Activated B cell treated with CpG ODN at 0.5 μM for 24 hours (primary cell): ENCODE data around the gene SLC6A11. TPM values are rescaled to one million over a fixed set of nuclear protein-coding genes. Genes with fewer than 3 reads are reported as not detected.

ENCODE experiments used
- ATAC-seq: fragments of 200-7000 bp; cut with Tn5 transposase; one replicate; pipeline ENCODE4 v1.10.0; 2021; ENCODE audit warnings: low read depth, mild to moderate bottlenecking, moderate library complexity
- CTCF ChIA-PET: fragments of 350-600 bp; sonication (Branson Sonifier 250); formaldehyde crosslinking; loops from one replicate; lab custom pipeline; 2021; ENCODE audit warnings: antibody characterized with exemption; lab: Charles Lee
- POLR2A ChIA-PET: fragments of 350-600 bp; sonication (Branson Sonifier 250); formaldehyde crosslinking; loops from one replicate; lab custom pipeline; 2021; ENCODE audit warnings: antibody characterized with exemption; lab: Charles Lee
- DNase-seq: peaks from one replicate; pipeline ENCODE4 v3.0.0; 2022
- H3K27ac Mint-ChIP-seq: one replicate; pipeline ENCODE4 v1.8.0; 2020; ENCODE audit warnings: mixed read lengths
- H3K27me3 Mint-ChIP-seq: one replicate; pipeline ENCODE4 v1.8.0; 2021; ENCODE audit warnings: mixed read lengths
- H3K36me3 Mint-ChIP-seq: one replicate; pipeline ENCODE4 v1.8.0; 2021; ENCODE audit warnings: low read depth, mixed read lengths
- H3K4me1 Mint-ChIP-seq: one replicate; pipeline ENCODE4 v1.8.0; 2021; ENCODE audit warnings: mixed read lengths
- H3K4me3 Mint-ChIP-seq: one replicate; pipeline ENCODE4 v1.8.0; 2020; ENCODE audit warnings: mild to moderate bottlenecking, mixed read lengths
- H3K9me3 Mint-ChIP-seq: one replicate; pipeline ENCODE4 v1.8.0; 2020; ENCODE audit warnings: mixed read lengths
- intact Hi-C: fragments of 100-400 bp; cut with micrococcal nuclease; formaldehyde crosslinking; loops from one replicate; pipeline ENCODE4 v1.15.1; 2024
- total RNA-seq: library from RNA; stranded (reverse); gene quantifications from 2 replicates; pipeline ENCODE4 v1.2.3, GENCODE V29; 2022
- TF ChIP-seq, protein P1 (sequence below): fragments of 200-600 bp; IDR thresholded peaks from one replicate; pipeline ENCODE4 v1.8.0; 2022; ENCODE audit warnings: antibody characterized with exemption, mild to moderate bottlenecking

Gene SLC6A11
- total RNA-seq, 1 donor from 2014 or later: not detected

DNA sequence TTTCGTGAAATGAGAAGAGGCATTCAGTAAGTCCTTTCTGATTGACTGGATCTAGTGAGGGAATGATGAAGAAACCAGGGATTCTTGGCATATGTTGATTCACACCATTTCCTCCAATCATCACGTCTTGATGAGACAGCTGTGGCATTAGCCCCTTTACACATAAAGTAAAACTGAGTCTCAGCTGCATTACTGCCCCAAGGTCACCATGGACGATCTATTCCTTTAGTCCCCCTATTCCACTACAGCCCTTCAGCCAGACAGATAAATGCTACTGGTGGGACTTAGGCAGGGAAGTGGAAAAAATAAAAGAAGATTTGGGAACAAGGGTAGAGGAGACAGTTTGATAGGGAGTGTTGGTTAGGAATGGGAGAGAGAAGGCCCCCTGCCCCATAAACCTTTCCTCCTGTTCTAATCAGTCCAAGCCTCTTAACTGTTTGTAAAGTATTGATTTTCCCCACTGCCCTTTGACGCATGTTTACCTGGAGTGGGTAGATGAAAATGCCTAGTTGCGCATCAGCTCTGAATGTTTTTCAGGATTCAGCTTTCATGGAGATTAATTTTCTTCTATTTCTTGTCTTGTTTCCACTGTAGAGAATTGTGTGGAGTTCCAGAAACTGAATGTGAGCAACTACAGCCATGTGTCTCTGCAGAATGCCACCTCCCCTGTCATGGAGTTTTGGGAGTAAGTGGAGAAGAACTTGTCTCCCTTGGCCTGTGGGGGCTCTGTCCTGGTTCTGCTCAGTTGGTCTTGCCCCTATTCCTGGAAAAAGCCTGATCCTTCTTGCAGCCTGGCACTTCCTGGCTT lies 6.9 kb downstream of the SLC6A11 start:
- intact Hi-C loops: no loop called here
- TF ChIP-seq, protein P1, sequence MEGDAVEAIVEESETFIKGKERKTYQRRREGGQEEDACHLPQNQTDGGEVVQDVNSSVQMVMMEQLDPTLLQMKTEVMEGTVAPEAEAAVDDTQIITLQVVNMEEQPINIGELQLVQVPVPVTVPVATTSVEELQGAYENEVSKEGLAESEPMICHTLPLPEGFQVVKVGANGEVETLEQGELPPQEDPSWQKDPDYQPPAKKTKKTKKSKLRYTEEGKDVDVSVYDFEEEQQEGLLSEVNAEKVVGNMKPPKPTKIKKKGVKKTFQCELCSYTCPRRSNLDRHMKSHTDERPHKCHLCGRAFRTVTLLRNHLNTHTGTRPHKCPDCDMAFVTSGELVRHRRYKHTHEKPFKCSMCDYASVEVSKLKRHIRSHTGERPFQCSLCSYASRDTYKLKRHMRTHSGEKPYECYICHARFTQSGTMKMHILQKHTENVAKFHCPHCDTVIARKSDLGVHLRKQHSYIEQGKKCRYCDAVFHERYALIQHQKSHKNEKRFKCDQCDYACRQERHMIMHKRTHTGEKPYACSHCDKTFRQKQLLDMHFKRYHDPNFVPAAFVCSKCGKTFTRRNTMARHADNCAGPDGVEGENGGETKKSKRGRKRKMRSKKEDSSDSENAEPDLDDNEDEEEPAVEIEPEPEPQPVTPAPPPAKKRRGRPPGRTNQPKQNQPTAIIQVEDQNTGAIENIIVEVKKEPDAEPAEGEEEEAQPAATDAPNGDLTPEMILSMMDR: no peak
- no peaks in the 10 kb centered on the region for H3K4me1 Mint-ChIP-seq
- H3K4me3 Mint-ChIP-seq: no peak overlapping the region
- H3K27me3 Mint-ChIP-seq: peaks cover 12% of the 10 kb centered on the region
- ATAC-seq: no peak
- DNase-seq: no peak
- ChIA-PET POLR2A (no interaction called here), CTCF (no interaction called here)
- H3K9me3 Mint-ChIP-seq: no peaks in the 10 kb centered on the region
- H3K36me3 Mint-ChIP-seq: no peaks in the 10 kb centered on the region
- H3K27ac Mint-ChIP-seq: no peak overlapping the region

DNA sequence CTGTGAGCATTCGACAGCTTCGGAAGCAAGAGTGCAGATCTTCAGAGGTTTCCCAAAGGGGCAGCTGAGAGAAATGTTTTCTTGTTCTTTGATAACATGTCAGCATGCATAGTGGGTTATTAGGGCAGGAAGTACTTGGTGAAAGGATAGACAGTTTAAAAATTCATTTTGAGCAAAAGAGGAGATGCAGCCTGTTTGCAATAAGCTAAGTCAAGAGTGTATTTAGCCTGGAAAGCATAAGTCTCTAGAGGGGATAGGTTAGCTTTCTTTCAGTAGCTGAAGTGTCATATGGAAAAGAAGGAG lies 7.4 kb downstream of the SLC6A11 start:
- H3K27me3 Mint-ChIP-seq: peaks cover 9% of the 10 kb centered on the region
- ChIA-PET CTCF (no interaction called here), POLR2A (no interaction called here)
- no peak overlapping the region for H3K27ac Mint-ChIP-seq
- intact Hi-C loops: no loop called here
- no peak for DNase-seq
- no peak overlapping the region for H3K4me3 Mint-ChIP-seq
- H3K9me3 Mint-ChIP-seq: no peaks in the 10 kb centered on the region
- TF ChIP-seq, protein P1: no peak
- no peaks in the 10 kb centered on the region for H3K36me3 Mint-ChIP-seq
- H3K4me1 Mint-ChIP-seq: no peaks in the 10 kb centered on the region
- ATAC-seq: no peak

DNA sequence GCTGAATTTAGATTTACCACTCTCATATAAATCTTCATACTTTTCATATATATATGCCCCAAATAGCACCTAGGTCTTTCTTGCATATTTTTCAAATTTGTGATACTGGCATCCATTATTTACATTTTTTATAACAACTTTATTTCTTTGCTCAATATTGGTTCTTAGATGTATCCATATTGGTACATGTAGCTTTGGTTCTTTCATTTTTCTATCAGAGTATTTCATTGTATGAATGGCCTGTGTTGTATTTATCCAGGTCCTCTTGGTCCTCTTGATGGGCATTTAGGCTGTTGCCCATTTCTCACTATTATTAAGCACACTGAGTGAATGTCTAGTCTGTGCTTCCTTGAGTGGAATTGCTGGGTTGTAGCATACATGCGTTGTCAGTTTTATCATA lies 8.4 kb downstream of the SLC6A11 start:
- Mint-ChIP-seq H3K27ac (no peak overlapping the region), H3K4me1 (no peaks in the 10 kb centered on the region), H3K36me3 (no peaks in the 10 kb centered on the region), H3K4me3 (no peak overlapping the region), H3K9me3 (no peaks in the 10 kb centered on the region), H3K27me3 (peaks cover 9% of the 10 kb centered on the region)
- ChIA-PET CTCF (no interaction called here), POLR2A (no interaction called here)
- no peak for DNase-seq
- no peak for ATAC-seq
- intact Hi-C loops: no loop called here
- TF ChIP-seq, protein P1: no peak

DNA sequence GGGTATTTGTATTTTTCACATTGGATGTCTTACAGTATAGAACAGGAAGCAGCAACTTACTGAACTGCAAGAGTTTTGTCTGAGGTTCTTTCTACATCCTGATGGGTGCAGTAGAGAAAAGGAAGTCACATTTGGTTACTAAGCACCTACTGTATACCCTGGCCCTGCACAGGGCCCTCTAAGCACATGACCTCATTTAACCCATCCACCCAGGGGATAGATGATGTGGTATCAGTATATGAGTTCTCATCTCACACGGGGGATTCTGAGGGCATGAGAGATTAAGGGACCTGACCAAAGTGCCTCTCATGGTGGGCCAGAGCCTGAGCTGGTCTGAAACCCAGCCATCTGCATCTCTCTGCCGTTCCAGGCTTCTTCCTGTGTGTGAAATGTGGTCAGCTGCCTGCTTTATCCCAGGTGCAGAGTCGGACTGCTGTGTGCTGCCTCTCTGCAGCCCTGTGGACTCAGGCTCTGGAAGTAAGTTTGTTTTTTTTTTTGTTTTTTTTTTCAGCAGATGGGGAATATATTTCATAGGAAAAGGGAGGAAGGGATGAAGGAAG lies 17.9 kb downstream of the SLC6A11 start:
- ATAC-seq: no peak
- Mint-ChIP-seq H3K27ac (no peak overlapping the region), H3K27me3 (peaks cover 11% of the 10 kb centered on the region), H3K9me3 (no peaks in the 10 kb centered on the region), H3K36me3 (no peaks in the 10 kb centered on the region), H3K4me1 (no peaks in the 10 kb centered on the region), H3K4me3 (no peak overlapping the region)
- DNase-seq: no peak
- TF ChIP-seq, protein P1: no peak
- POLR2A ChIA-PET: no interaction called here
- intact Hi-C loops: no loop called here
- CTCF ChIA-PET: no interaction called here

DNA sequence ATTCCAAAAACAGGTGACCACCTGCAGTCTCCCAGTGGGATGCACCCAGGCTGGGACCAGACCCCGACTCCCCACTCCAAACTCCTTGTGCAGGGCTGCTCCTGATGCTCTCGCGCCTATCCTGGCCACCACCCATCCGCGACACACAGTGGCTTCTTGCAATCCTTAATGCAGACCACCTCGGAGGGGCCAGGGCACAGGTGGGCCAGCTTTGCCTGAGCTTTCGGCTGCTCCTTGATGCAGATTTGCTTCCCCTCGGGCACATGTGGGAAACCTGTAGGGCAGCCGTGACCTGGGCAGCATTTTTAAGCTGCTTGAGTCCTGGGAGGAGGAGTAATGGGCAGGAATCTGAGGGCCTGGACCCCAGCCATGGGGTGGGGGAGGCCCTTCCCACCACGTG lies 18.9 kb downstream of the SLC6A11 start:
- DNase-seq: no peak
- intact Hi-C loops: no loop called here
- no peak for ATAC-seq
- ChIA-PET CTCF (no interaction called here), POLR2A (no interaction called here)
- peaks cover 20% of the 10 kb centered on the region for H3K27me3 Mint-ChIP-seq
- H3K9me3 Mint-ChIP-seq: no peaks in the 10 kb centered on the region
- TF ChIP-seq, protein P1: no peak
- no peak overlapping the region for H3K27ac Mint-ChIP-seq
- H3K36me3 Mint-ChIP-seq: no peaks in the 10 kb centered on the region
- no peaks in the 10 kb centered on the region for H3K4me1 Mint-ChIP-seq
- H3K4me3 Mint-ChIP-seq: no peak overlapping the region
